Astrocyte (in vitro differentiated cells and primary cell): Measurements from ENCODE around the gene HMCN2.

Experiments used
- CTCF ChIP-seq: IDR thresholded peaks from 2 replicates; pipeline ENCODE4 v1.5.1; 2011; ENCODE audit warnings: low read depth, mild to moderate bottlenecking, inconsistent platforms, low read length, moderate library complexity; ENCODE audit not compliant: insufficient read depth
- EZH2 ChIP-seq: IDR thresholded peaks from 2 replicates; pipeline ENCODE4 v1.6.1; 2012; ENCODE audit warnings: mild to moderate bottlenecking, low read length, inconsistent platforms; ENCODE audit not compliant: insufficient read depth

DNA sequence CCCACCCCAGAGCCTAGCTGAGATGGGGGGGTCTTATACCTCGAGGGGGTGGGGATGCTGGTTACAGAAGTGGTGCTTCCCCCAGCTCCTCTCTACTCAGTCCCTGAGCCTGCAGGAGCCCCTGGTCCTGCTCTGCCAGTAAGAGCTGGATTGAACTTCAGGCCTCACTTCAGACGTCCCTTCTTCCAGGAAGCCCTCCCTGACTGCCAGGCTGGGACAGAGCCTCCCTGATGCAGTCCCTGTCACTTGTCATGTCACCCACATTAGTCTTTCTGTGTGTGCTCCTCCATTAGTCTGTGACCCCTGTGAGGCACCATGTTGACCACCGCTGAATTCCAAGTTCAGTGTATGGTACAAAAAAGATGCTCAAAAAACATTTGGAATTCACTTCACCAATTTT lies 100.5 kb downstream of the HMCN2 start:
- no peak for TF ChIP-seq CTCF
- no peak for TF ChIP-seq EZH2
